GM19372 (cell line): ENCODE results near the gene CLTB.

Experiments used
- ATAC-seq: cut with Tn5 transposase; IDR thresholded peaks from one replicate; pipeline ENCODE4 v1.9.1; 2021; ENCODE audit warnings: mild to moderate bottlenecking, low read depth, moderate library complexity; ENCODE audit not compliant: unreplicated experiment

Gene CLTB

DNA sequence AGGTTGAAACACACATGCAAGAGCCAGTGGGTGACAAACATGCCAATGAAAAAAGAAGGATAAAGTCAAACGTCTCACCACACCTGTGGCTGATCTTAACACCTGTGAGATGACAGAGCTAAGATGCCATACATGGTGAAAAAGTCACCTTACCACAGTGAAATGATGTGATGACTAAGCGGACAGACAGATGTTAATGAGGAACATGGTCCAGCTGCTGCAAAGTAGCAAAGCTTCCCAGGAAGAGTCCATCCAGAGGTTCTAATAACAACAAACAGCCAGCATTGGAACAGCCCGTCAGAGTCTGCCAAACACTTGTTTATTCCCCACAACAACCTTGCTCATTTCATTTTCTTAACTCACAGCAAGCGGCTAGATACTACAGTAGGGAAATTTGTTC, 56.7 kb downstream of the CLTB start:
- no peak for ATAC-seq

DNA sequence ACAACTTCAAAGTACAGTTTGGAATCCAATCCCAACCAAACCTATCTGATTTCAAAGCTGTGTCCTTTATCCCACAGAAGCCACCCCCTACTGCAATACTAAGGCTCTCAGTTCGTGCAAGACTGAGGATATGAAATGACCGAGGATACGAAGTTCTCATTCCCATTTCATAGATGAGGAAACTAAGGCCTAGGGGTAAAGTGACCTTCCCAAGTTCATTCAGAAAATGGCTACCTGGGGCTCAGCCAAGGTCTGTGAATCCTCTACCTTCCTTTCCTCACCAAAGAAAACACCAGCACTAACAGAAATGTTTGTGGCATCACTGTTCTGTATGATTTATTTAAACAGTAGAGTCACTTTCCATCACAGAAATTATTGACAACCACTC, 60.2 kb downstream of the CLTB start:
- no peak for ATAC-seq

DNA sequence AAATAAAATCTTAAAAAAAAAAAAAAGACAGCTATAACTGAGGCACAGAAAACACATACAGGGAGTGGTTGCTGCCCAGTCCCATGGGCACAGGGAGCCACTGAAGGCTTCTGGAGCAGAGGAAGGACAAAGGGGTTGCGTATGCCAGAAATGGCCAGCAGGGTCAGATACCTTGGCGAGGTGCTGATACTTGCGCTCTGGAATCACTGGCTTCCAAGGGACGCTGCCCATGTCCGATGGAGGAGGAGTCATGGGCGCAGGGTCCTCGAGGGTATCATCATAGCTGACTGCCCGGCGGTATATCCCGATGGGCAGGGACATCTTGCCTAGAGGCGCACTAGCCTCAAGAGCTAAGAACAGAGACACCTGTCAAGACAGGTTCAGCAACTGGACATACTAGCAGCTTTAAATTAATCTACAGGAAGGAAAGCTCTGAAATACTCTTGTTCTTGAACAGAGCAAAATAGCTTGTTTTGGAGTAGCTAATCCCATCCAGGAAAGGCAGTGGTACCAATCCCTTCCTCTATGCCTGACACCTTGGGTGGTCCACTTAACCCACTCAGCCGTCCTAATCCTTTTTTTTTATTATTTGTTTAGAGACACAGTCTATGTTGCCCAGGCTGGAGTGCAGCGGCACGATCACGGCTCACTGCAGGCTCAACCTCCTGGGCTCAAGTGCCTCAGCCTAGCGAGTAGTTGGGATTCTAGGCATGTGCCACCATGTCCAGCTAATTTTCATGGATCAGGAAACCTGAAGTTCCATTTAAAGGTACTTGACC, 60.8 kb downstream of the CLTB start:
- ATAC-seq = no peak

GRCh38 chr5:176353533-176353932, 62.8 kb downstream of the CLTB start:
- ATAC-seq = no peak

DNA sequence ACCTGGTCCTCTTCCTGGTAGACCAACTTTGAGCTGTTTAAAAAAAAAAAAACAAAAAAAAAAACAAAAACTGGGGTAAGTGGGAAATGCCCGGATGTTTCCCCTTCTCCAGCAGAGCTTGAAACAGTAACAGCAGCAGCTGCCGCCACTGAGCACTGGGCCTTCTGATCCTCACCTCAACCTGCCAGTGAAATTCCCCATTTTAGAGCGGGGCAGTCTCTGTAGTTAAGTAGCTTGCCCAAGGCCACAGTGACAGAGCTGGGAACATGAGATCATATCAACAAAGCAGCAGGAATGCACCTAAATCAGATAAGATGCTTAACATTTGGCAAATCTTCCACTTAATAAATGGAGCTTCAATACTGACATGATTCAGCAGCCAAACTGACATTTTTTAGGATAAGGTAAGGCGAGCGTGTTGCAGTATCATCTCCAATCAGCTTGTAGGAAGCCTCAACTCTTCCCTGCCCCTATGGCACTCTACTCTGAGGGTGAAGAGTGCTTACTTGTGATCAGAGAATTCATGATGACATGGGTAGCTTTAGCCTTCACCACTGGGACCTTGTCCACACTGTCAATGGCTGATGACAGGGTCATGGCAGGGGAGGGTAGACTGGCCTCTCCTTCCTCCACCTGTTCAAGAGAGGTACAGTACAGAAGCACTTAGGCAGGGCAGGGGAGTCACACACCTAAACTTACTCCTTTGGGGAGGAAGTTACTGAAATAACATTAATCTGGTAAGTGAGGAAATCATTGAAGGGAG, 64.0 kb downstream of the CLTB start:
- no peak for ATAC-seq

- ATAC-seq = no peak
These were observed 65.9 kb downstream of the CLTB start for GRCh38 chr5:176350416-176350815.

- ATAC-seq = no peak
These were observed 73.4 kb downstream of the CLTB start for GRCh38 chr5:176342766-176343458.
